CD4-positive, alpha-beta T cell (primary cell): ENCODE results near the gene DHDH. TPM values are rescaled to one million over a fixed set of nuclear protein-coding genes. Genes with fewer than 3 reads are reported as not detected.

Experiments used
- ATAC-seq: fragments of 200-7000 bp; cut with Tn5 transposase; one replicate; pipeline ENCODE4 v1.10.0; 2022; ENCODE audit warnings: mild to moderate bottlenecking; ENCODE audit not compliant: poor library complexity
- CTCF ChIA-PET: fragments of 350-600 bp; sonication (Branson Sonifier 250); formaldehyde crosslinking; loops from one replicate; lab custom pipeline; 2021; ENCODE audit warnings: antibody characterized with exemption, inconsistent platforms; lab: Charles Lee
- POLR2A ChIA-PET: fragments of 350-600 bp; sonication (Branson Sonifier 250); formaldehyde crosslinking; loops from one replicate; lab custom pipeline; 2021; ENCODE audit warnings: antibody characterized with exemption, inconsistent platforms; lab: Charles Lee
- DNase-seq, 14 experiments: peaks; one replicate each; pipeline ENCODE4 v3.0.0-alpha.2; 2013 to 2020; ENCODE audit warnings: mixed read lengths in 2 of 14
- H3K27ac ChIP-seq, 2 donors: one replicate each; pipeline versions ENCODE4 v1.5.1 to v1.7.0; 2013; ENCODE audit warnings: low read length in 2 of 2, low read depth in 1 of 2, mild to moderate bottlenecking in 1 of 2
- H3K27me3 ChIP-seq, 2 experiments: 1 replicate in 1 of 2; 2 replicates in 1 of 2; pipeline versions ENCODE4 v1.6.1 to v1.7.0; 2013; ENCODE audit warnings: low read length in 2 of 2, control low read depth in 1 of 2, mild to moderate bottlenecking in 1 of 2, moderate library complexity in 1 of 2; ENCODE audit not compliant: insufficient read depth in 2 of 2, control insufficient read depth in 1 of 2
- H3K36me3 ChIP-seq: one replicate; pipeline ENCODE4 v1.6.1; 2013; ENCODE audit warnings: low read length, control low read depth; ENCODE audit not compliant: insufficient read depth
- H3K4me1 ChIP-seq: one replicate; pipeline ENCODE4 v1.6.1; 2013; ENCODE audit warnings: low read length, control low read depth; ENCODE audit not compliant: insufficient read depth
- H3K4me3 ChIP-seq: one replicate; pipeline ENCODE4 v1.5.1; 2013; ENCODE audit warnings: mild to moderate bottlenecking, low read length, moderate library complexity
- H3K9me3 ChIP-seq, 2 experiments: 1 replicate in 1 of 2; 2 replicates in 1 of 2; pipeline versions ENCODE4 v1.6.1 to v1.7.0; 2013; ENCODE audit warnings: low read length in 2 of 2, mild to moderate bottlenecking in 2 of 2, control low read depth in 1 of 2, moderate library complexity in 1 of 2; ENCODE audit not compliant: control insufficient read depth in 1 of 2, insufficient read depth in 1 of 2
- H3K27ac Mint-ChIP-seq: one replicate; pipeline ENCODE4 v1.8.0; 2020; ENCODE audit warnings: mixed read lengths
- H3K27me3 Mint-ChIP-seq: one replicate; pipeline ENCODE4 v1.8.0; 2021; ENCODE audit warnings: mixed read lengths
- H3K36me3 Mint-ChIP-seq: one replicate; pipeline ENCODE4 v1.8.0; 2021; ENCODE audit warnings: low read depth, mixed read lengths
- H3K4me1 Mint-ChIP-seq: one replicate; pipeline ENCODE4 v1.8.0; 2021; ENCODE audit warnings: low read depth, mixed read lengths
- H3K4me3 Mint-ChIP-seq: one replicate; pipeline ENCODE4 v1.8.0; 2020; ENCODE audit warnings: mild to moderate bottlenecking, mixed read lengths
- H3K9me3 Mint-ChIP-seq: one replicate; pipeline ENCODE4 v1.8.0; 2020; ENCODE audit warnings: mixed read lengths
- intact Hi-C, 2 experiments: fragments of 100-400 bp; cut with DNase I in 1 of 2; cut with micrococcal nuclease in 1 of 2; formaldehyde crosslinking; loops; one replicate each; pipeline versions ENCODE4 v1.15.1 to v1.9.0; 2023 to 2025; cut with DNase I, micrococcal nuclease
- total RNA-seq, 174 experiments: library from RNA in 2 of 174; stranded (reverse) in 2 of 174; gene quantifications; one replicate each; pipeline ENCODE4 v1.2.3 and lab custom pipeline; 2021 to 2026
- TF ChIP-seq, protein P1 (sequence below): fragments of 200-600 bp; IDR thresholded peaks from one replicate; pipeline ENCODE4 v1.8.0; 2022; ENCODE audit warnings: antibody characterized with exemption, mild to moderate bottlenecking

Gene DHDH
- total RNA-seq, 2 experiments from 2014 or later = 1.1 to 1.8 TPM

DNA sequence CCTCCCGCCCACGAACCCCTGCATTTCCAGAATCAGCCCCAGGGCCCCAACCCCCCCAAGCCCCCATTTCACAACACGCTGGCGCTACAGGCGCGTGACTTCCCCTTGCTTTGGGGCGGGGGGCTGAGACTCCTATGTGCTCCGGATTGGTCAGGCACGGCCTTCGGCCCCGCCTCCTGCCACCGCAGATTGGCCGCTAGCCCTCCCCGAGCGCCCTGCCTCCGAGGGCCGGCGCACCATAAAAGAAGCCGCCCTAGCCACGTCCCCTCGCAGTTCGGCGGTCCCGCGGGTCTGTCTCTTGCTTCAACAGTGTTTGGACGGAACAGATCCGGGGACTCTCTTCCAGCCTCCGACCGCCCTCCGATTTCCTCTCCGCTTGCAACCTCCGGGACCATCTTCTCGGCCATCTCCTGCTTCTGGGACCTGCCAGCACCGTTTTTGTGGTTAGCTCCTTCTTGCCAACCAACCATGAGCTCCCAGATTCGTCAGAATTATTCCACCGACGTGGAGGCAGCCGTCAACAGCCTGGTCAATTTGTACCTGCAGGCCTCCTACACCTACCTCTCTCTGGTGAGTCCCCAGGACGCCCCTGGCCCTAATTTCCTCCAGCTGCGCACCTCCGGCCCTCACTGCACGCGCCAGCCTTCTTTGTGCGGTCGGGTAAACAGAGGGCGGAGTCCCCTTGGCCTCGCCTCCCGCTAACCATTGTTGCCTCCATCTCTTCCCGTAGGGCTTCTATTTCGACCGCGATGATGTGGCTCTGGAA is 31.7 kb downstream of the DHDH start, which contains the start of gene FTL:
TSS of gene FTL (plus strand) at position 270 of the 766 bp plus-strand sequence. CDS start at position 469, 199 bp downstream.
- Mint-ChIP-seq H3K4me3 (peak within 1 kb of the TSS; percentile 97), H3K36me3 (peaks cover 38% of the 10 kb centered on the region), H3K4me1 (peaks cover 47% of the 10 kb centered on the region), H3K27ac (peak within 1 kb of the TSS; percentile 97), H3K9me3 (no peaks in the 10 kb centered on the region), H3K27me3 (no peaks in the 10 kb centered on the region)
- ATAC-seq (peak; percentile 78), DNase-seq (peak; percentile 71 to 94 (median 88))
- H3K4me3 ChIP-seq = peak within 1 kb of the TSS; percentile 85
- ChIA-PET CTCF (interaction anchor here (1.1 to 1.3 kb wide), 3 partner anchors 28 to 226 kb away, joined by 3 read pairs; partner anchors contain the start of genes GYS1 and RUVBL2), POLR2A (interaction anchor here (0.7 to 3.8 kb wide), 19 partner anchors 11 to 699 kb away, joined by 3 to 41 read pairs (median 4); partner anchors contain the start of genes BAX, CA11, DHDH and GYS1)
- peaks cover 0 to 3% of the 10 kb centered on the region in 2 experiments for H3K9me3 ChIP-seq
- H3K27me3 ChIP-seq = peaks cover 0 to 2% of the 10 kb centered on the region in 2 experiments
- intact Hi-C loops = loop anchor here (1.0 to 5.0 kb wide), 5 partner anchors 10 to 318 kb away; partner anchors contain the start of genes CA11 (in 1 of the 2), NUCB1 (in 1 of the 2) and PPP1R15A (in 1 of the 2)
- TF ChIP-seq, protein P1, sequence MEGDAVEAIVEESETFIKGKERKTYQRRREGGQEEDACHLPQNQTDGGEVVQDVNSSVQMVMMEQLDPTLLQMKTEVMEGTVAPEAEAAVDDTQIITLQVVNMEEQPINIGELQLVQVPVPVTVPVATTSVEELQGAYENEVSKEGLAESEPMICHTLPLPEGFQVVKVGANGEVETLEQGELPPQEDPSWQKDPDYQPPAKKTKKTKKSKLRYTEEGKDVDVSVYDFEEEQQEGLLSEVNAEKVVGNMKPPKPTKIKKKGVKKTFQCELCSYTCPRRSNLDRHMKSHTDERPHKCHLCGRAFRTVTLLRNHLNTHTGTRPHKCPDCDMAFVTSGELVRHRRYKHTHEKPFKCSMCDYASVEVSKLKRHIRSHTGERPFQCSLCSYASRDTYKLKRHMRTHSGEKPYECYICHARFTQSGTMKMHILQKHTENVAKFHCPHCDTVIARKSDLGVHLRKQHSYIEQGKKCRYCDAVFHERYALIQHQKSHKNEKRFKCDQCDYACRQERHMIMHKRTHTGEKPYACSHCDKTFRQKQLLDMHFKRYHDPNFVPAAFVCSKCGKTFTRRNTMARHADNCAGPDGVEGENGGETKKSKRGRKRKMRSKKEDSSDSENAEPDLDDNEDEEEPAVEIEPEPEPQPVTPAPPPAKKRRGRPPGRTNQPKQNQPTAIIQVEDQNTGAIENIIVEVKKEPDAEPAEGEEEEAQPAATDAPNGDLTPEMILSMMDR = no peak
- H3K27ac ChIP-seq = peak within 1 kb of the TSS; percentile 67 to 71
- peaks cover 55% of the 10 kb centered on the region for H3K4me1 ChIP-seq
- H3K36me3 ChIP-seq = peaks cover 34% of the 10 kb centered on the region

DNA sequence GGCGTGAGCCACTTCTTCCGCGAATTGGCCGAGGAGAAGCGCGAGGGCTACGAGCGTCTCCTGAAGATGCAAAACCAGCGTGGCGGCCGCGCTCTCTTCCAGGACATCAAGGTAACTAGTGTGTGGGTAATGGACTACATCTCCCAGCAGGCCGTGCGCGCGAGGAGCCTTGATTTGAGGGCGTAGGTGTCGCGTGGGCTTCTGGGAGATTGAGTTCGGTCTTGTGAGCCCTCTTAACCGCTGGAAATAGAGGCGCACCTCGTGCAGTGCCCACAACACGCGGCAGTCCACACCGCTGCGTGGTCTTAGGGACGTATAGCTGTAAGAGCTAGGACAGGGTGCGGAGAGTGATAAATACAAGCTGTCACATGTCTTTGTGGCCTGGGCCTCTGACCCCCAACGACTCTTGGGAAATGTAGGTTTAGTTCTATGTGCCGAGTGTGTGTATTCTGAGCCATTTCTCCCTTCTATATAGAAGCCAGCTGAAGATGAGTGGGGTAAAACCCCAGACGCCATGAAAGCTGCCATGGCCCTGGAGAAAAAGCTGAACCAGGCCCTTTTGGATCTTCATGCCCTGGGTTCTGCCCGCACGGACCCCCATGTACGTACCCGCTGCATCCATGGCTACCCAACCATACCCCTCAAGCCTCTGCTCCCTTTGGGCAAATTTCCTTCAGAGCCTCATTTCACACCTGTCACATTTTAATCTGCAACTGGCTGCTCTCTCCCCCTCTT is 32.5 kb downstream of the DHDH start:
- intact Hi-C loops = loop anchor here (1.0 to 5.0 kb wide), 5 partner anchors 11 to 319 kb away; partner anchors contain the start of genes CA11 (in 1 of the 2), NUCB1 (in 1 of the 2) and PPP1R15A (in 1 of the 2)
- H3K27me3 Mint-ChIP-seq = no peaks in the 10 kb centered on the region
- peak overlapping the region; percentile 85 for H3K4me3 ChIP-seq
- peaks cover 51% of the 10 kb centered on the region for H3K4me1 Mint-ChIP-seq
- H3K9me3 ChIP-seq = peaks cover 0 to 3% of the 10 kb centered on the region in 2 experiments
- H3K27ac Mint-ChIP-seq = peak overlapping the region; percentile 97
- H3K9me3 Mint-ChIP-seq = no peaks in the 10 kb centered on the region
- CTCF ChIA-PET = interaction anchor here (1.1 to 1.2 kb wide), 2 partner anchors 27 to 227 kb away, joined by 3 read pairs; partner anchors contain the start of genes GYS1 and RUVBL2
- POLR2A ChIA-PET = interaction anchor here (0.8 to 3.8 kb wide), 20 partner anchors 11 to 698 kb away, joined by 3 to 41 read pairs (median 4); partner anchors contain the start of genes BAX, CA11, DHDH and GYS1
- peak overlapping the region; percentile 97 for H3K4me3 Mint-ChIP-seq
- H3K27me3 ChIP-seq = peaks cover 0 to 2% of the 10 kb centered on the region in 2 experiments
- peaks cover 57% of the 10 kb centered on the region for H3K4me1 ChIP-seq
- peaks cover 42% of the 10 kb centered on the region for H3K36me3 Mint-ChIP-seq
- peaks cover 39% of the 10 kb centered on the region for H3K36me3 ChIP-seq
- DNase-seq (peak; percentile 81 to 94 (median 86)), ATAC-seq (peak; percentile 83)
- H3K27ac ChIP-seq = peak overlapping the region; percentile 67 to 71
- TF ChIP-seq, protein P1 = no peak
